GM12873 (cell line): Measurements from ENCODE around the gene TBC1D22B.

ENCODE experiments used
- TF ChIP-seq, protein P1 (sequence below): IDR thresholded peaks from 2 replicates; pipeline ENCODE4 v1.5.1; 2012; ENCODE audit warnings: low read depth, mild to moderate bottlenecking, moderate library complexity, low read length, control low read depth; ENCODE audit not compliant: insufficient read depth; ENCODE audit errors: missing control alignments

The TBC1D22B gene

DNA sequence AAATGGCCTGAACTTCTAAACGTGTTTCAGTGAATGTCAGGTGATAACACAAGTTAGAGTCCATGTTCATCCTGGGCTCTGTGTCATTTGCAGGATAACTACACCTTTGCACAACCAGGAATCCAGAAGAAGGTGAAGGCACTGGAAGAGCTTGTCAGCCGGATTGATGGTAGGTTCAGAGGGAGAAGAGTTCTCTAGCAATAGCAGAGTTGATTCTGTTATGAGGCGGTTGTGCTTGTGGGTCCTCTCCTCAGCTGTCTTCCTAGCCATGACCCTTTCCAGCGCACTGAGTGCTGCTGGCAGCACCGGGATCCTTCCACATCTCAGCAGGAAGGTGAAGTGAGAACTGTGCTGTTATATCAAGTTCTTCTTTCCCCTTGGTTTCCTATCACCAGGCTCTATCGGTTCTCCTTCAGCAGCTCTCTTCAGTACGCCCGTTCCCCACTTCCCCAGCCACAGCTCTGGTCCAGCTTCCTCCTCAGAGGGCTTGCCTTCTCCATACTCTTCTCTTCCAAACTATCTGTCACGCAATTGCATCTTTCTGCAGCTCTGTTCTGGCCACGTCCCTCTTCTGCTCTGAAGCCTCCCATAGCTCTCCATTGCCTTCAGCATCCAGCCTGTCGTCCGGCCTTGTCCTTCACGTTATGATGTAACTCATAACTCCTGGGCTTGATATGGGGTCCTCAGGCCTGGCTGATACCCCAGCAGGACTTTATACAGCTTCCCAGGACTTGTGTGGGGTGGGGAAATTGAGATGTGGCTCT is 56.3 kb downstream of the TBC1D22B start:
- TF ChIP-seq, protein P1, sequence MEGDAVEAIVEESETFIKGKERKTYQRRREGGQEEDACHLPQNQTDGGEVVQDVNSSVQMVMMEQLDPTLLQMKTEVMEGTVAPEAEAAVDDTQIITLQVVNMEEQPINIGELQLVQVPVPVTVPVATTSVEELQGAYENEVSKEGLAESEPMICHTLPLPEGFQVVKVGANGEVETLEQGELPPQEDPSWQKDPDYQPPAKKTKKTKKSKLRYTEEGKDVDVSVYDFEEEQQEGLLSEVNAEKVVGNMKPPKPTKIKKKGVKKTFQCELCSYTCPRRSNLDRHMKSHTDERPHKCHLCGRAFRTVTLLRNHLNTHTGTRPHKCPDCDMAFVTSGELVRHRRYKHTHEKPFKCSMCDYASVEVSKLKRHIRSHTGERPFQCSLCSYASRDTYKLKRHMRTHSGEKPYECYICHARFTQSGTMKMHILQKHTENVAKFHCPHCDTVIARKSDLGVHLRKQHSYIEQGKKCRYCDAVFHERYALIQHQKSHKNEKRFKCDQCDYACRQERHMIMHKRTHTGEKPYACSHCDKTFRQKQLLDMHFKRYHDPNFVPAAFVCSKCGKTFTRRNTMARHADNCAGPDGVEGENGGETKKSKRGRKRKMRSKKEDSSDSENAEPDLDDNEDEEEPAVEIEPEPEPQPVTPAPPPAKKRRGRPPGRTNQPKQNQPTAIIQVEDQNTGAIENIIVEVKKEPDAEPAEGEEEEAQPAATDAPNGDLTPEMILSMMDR: no peak

DNA sequence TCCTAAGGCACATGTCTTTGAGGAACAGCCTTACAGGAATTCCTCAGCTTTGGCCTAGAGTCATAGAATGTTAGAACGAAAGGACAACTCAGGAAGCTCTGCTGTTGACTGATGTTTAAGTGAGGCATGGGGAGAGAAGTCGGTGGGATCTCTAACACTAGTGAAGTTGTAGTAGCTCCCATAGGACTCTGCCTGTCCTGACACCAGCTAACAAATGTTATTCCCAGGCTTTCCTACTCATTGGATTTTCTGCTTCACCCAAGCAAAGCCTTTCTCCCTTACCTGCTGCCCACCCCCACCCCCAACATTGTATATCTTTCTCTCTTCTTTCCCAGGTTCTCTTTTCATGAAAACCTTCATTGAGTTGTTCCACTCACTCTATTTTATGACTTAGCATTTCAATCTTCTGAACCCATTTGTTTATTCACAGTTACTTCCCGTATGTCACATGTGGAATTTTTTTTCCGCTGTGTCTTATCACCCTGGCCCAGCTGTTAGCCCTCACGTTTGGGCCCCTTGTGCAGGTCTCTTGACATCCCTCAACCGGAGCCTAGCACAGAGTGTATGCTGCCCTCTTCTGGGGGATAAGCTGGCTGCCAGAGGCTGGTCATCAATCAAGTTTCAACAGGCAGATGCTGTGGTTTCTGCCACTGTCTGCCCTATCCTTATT is 57.0 kb downstream of the TBC1D22B start:
- TF ChIP-seq, protein P1: peak; percentile 74

DNA sequence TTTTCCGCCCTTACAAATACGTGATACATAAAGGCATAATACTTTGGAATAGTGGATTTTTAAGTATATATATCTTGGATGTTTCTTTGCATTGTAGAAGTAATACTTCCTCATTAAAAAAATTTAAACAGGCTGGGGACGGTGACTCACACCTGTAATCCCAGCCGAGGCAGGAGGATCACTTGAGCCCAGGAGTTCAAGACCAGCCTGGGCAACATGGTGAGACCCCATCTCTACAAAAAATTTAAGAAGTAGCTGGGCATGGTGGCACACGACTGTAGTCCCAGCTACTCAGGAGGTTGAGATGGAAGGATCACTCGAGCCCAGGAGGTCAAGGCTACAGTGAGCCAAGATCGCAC is 57.6 kb downstream of the TBC1D22B start:
- TF ChIP-seq, protein P1: no peak

DNA sequence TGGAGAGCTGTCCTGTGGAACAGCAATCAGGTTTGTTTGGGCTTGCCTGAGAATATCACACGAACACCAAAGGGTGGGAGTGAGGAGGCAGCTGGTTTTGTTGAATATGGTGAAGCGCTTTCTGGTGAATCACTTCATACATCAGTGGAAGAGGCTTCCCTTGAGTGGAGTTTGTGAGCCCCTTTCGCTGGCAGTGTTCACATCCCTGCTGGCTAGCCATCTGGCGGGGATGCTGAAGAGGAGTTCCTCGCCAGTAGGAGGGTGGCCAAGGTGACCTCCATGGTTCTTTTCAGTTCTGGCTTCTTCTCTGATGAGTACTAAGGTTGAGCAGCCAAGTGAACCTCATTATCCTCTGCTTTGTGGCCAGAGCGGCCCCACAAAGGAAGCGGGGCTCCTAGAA is 58.5 kb downstream of the TBC1D22B start:
- TF ChIP-seq, protein P1: no peak

DNA sequence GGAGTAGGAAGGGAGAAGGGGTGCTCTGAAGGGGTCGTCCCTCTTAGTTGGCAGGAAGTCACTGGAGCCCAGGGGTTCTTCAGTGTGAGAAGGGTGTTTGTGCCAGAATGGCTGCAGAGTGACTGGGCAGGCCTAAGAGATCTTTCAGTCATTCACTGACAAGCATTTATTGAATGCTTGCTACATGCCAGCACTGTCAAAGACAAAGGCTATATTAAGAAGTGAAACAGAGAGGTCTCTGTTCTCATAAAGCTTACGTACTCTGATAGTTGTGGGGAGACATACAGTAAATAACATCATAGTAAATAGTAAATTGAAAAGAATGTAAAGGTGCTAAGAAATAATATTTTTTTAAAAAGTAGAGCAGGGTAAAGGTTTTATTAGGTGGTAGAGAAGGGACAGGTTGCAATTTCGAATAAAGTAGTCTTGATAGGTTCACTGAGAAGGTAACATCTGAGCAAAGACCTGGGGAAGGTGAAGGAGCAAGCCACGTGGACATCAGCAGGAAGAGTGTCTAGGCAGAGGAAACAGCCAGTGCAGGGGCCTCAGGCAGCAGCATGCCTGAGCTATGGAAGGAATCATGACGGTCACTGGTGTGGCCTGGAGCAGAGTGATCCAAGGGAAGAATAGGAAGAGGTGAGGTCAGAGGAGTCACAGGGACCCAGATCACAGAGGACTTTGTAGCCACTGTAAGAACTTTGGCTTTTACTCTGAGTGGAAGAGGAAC is 59.9 kb downstream of the TBC1D22B start:
- TF ChIP-seq, protein P1: no peak

DNA sequence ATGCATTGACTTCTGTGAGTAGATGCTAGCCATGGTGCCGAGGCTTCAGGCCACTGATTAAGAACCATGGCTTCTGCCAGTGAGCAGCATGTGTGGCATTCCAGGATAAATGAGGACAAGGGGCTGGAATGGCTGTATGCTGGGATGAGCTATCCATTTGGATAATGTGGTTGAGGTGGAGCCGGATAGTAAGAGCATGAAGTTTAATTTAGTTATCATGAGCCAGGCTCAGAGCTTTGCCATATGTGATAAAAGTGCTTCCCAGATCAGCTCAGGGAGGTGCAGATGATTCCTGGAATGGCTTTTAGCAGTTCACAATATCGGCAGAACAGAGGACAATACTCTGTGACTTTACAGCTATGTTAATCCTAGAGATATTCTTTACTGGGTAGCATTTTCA is 61.6 kb downstream of the TBC1D22B start:
- TF ChIP-seq, protein P1: no peak

DNA sequence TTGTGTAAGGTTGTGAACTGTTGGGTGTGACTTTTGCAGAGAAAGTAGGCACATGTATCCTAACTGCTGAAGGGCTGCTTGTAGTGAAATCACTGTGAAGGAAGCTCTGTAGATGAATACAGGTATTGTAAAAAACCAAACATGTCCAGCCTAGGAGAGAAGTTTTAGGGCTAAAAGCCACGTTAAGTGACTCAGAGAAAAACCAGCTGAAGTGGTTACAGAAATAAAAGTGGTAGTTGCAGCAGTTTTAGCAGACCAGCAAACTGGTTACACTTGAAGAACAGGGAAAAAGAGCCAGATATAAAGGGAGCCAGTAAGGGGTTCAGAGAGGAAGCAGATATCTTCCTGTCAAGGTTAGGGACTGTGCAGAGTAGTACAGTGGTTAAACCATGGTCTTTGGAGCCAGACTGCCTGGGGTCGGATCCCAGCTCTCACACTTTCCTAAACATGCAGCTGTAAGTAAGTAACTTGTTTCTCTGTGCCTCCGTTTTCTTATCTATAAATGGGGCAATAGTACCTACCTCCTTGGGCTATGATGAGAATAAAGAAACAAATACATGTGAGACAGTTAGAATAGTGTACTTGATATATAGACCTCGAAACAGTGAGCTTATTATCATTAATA is 62.4 kb downstream of the TBC1D22B start:
- TF ChIP-seq, protein P1: no peak
